OCI-LY3 (cell line): ENCODE measurements around the gene NUCKS1.

Experiments used
- H2AFZ ChIP-seq: fragments of 200-600, 300-600 bp; shearing (Covaris generic); 2 replicates; pipeline ENCODE4 v1.6.0; 2014; ENCODE audit warnings: antibody characterized with exemption, low read depth, low read length
- H3K27ac ChIP-seq: fragments of 200-600, 300-600 bp; sonication (generic); 2 replicates; pipeline ENCODE4 v1.5.1; 2014; ENCODE audit warnings: mild to moderate bottlenecking, low read length, moderate library complexity, mixed read lengths
- H3K27me3 ChIP-seq: fragments of 200-600, 300-600 bp; sonication (generic); 2 replicates; pipeline ENCODE4 v1.6.1; 2014; ENCODE audit warnings: low read depth, low read length, mixed read lengths
- H3K36me3 ChIP-seq: fragments of 200-600, 300-600 bp; sonication (generic); replicated peaks from 2 replicates; pipeline ENCODE3; 2014; ENCODE audit warnings: low read depth, low read length, mixed read lengths
- H3K4me1 ChIP-seq: fragments of 300-600, 200-600 bp; sonication (generic); 2 replicates; pipeline ENCODE4 v1.6.1; 2014; ENCODE audit warnings: low read length, mixed read lengths
- H3K4me2 ChIP-seq: fragments of 200-600, 300-600 bp; sonication (generic); 2 replicates; pipeline ENCODE4 v1.6.1; 2014; ENCODE audit warnings: low read length, mixed read lengths
- H3K4me3 ChIP-seq: fragments of 300-600, 200-600 bp; sonication (generic); 2 replicates; pipeline ENCODE4 v1.5.1; 2014; ENCODE audit warnings: antibody characterized with exemption, mild to moderate bottlenecking, low read length, moderate library complexity
- H3K79me2 ChIP-seq: fragments of 300-600, 200-600 bp; shearing (Covaris generic); 2 replicates; pipeline ENCODE4 v1.6.1; 2014; ENCODE audit warnings: mild to moderate bottlenecking, low read length, mixed read lengths
- H3K9ac ChIP-seq: fragments of 300-600, 200-600 bp; shearing (Covaris generic); 2 replicates; pipeline ENCODE4 v1.6.0; 2014; ENCODE audit warnings: mild to moderate bottlenecking, low read length, moderate library complexity
- H3K9me3 ChIP-seq: fragments of 200-600, 300-600 bp; shearing (Covaris generic); 2 replicates; pipeline ENCODE4 v1.6.1; 2014; ENCODE audit warnings: low read length, mixed read lengths; ENCODE audit not compliant: insufficient read depth
- H4K20me1 ChIP-seq: fragments of 200-600, 300-600 bp; sonication (generic); 2 replicates; pipeline ENCODE4 v1.6.1; 2016; ENCODE audit warnings: low read length, mixed read lengths; ENCODE audit not compliant: insufficient read depth
- EZH2phosphoT487 ChIP-seq: fragments of 200-600 bp; shearing (Covaris generic); IDR thresholded peaks from 2 replicates; pipeline ENCODE4 v1.6.1; 2018; ENCODE audit warnings: antibody characterized with exemption, mixed run types, low read depth
- TF ChIP-seq, protein P1 (sequence below): fragments of 200-600, 300-600 bp; sonication (generic); IDR thresholded peaks from 2 replicates; pipeline ENCODE4 v1.5.1; 2014; ENCODE audit warnings: antibody characterized with exemption, low read length, low read depth

The NUCKS1 gene, protein sequence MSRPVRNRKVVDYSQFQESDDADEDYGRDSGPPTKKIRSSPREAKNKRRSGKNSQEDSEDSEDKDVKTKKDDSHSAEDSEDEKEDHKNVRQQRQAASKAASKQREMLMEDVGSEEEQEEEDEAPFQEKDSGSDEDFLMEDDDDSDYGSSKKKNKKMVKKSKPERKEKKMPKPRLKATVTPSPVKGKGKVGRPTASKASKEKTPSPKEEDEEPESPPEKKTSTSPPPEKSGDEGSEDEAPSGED

DNA sequence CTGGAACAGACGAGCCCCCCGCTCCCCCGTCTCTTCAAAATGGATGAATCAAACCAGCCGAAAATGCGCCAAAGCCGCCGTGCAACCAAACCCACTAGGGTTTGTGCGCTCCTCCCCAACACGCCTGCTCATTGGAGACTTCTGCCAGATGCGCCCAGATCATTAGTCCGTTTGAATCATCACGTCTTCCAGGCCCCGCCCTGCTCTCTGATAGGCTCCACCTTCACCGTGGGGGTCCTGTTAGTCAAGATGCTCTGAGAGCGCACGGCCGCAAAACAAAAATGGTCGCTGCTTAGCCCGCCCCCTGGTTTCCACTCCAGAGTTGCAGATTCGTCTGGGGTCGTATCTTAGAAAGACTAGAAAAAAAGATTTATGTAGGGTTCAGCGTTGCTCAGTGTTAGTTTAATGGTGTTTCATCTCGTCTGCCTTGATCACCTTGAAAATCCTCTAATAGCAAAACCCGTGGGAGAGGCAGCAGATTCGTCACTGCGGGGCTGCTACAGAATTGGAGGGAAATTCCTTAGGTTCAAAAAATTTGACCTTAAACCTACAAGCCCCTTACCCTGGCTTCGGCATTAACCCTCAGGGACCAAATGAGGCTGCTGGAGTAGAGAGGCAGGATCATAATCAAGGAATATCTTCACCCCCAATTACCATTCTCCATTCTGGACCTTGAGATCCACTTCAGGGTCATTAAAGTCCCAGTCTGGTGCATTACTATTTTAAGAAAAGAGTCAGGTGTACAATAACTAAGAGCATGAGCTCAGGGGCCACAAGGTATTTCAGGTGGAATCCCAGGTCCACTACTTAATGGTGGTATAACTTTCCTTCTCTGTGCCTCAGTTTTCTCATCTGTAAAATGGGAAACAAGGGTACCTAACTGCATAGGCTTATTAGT, at the start of gene NUCKS1:
Gene NUCKS1 (minus strand): TSS at position 45 of the 898 bp plus-strand sequence. CDS start 209 bp downstream, outside the sequence.
- Histone ChIP-seq H3K27ac (peak within 1 kb of the TSS; percentile 81), H3K4me3 (peak within 1 kb of the TSS; percentile 88), H3K36me3 (peaks cover 29% of the 10 kb centered on the region), H2AFZ (peak within 1 kb of the TSS; percentile 97), H3K9ac (peak within 1 kb of the TSS; percentile 86), H3K27me3 (no peaks in the 10 kb centered on the region), H3K4me1 (peaks cover 34% of the 10 kb centered on the region), H3K9me3 (no peaks in the 10 kb centered on the region), H3K4me2 (peak within 1 kb of the TSS; percentile 90), H4K20me1 (peaks cover 38% of the 10 kb centered on the region), H3K79me2 (peaks cover 47% of the 10 kb centered on the region)
- no peak for TF ChIP-seq EZH2phosphoT487
- TF ChIP-seq, protein P1, sequence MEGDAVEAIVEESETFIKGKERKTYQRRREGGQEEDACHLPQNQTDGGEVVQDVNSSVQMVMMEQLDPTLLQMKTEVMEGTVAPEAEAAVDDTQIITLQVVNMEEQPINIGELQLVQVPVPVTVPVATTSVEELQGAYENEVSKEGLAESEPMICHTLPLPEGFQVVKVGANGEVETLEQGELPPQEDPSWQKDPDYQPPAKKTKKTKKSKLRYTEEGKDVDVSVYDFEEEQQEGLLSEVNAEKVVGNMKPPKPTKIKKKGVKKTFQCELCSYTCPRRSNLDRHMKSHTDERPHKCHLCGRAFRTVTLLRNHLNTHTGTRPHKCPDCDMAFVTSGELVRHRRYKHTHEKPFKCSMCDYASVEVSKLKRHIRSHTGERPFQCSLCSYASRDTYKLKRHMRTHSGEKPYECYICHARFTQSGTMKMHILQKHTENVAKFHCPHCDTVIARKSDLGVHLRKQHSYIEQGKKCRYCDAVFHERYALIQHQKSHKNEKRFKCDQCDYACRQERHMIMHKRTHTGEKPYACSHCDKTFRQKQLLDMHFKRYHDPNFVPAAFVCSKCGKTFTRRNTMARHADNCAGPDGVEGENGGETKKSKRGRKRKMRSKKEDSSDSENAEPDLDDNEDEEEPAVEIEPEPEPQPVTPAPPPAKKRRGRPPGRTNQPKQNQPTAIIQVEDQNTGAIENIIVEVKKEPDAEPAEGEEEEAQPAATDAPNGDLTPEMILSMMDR: no peak

DNA sequence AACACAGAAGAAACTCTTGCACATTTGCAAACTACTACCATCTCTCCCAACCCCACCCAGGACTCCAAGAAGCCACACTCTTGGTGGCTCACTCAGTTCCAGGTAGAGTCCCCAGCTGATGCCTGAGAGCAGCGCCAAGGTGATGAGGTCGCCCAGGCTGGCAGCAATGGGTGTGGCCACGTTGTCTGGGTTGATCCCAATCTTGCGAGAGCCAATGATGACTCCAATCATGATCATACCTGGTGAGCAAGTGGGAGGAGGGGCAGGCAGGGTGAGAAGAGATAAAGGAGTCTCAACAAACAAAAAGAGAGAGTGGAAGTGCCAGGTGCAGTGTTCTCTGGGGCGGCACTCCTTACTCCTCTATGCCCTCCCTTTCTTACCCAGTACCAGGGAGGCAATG, 48.6 kb upstream of the NUCKS1 start:
- TF ChIP-seq, protein P1: no peak
- TF ChIP-seq EZH2phosphoT487: no peak
- Histone ChIP-seq H3K36me3 (peaks cover 66% of the 10 kb centered on the region), H3K9ac (no peak overlapping the region)

DNA sequence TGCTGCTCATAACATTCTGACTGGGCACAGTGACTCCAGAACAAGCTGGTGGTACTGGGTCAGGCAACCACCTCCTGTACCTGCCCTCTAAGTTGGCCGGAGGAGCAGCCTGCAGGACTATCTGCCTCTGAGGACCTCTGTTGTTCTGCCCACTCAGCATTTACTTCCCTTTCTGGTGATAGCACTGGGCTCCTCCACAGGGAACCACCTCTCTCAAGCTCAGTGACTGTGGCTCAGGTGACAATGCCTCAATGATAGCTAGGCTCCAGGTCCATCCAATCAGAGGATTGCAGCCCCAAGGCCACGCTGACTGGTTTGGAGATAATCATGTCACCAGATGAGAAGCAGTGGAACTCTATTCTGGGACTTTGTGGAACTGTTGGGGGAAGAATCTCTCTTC, 47.2 kb upstream of the NUCKS1 start:
- H3K27ac ChIP-seq: no peak overlapping the region
- H3K4me2 ChIP-seq: no peak overlapping the region
- H3K27me3 ChIP-seq: no peaks in the 10 kb centered on the region
- peaks cover 74% of the 10 kb centered on the region for H3K36me3 ChIP-seq
- no peak overlapping the region for H3K9ac ChIP-seq
- TF ChIP-seq, protein P1: no peak
- no peak for TF ChIP-seq EZH2phosphoT487
- peaks cover 54% of the 10 kb centered on the region for H4K20me1 ChIP-seq
- no peak overlapping the region for H3K4me3 ChIP-seq
- H3K79me2 ChIP-seq: peaks cover 13% of the 10 kb centered on the region
- H3K4me1 ChIP-seq: peaks cover 29% of the 10 kb centered on the region
- no peak overlapping the region for H2AFZ ChIP-seq
- H3K9me3 ChIP-seq: no peaks in the 10 kb centered on the region

More for the DNA sequence above, 48.6 kb upstream of the NUCKS1 start:
- no peaks in the 10 kb centered on the region for H3K27me3 ChIP-seq
- no peak overlapping the region for H3K4me2 ChIP-seq
- H3K4me3 ChIP-seq: no peak overlapping the region
- no peak overlapping the region for H2AFZ ChIP-seq
- H4K20me1 ChIP-seq: peaks cover 42% of the 10 kb centered on the region
- H3K27ac ChIP-seq: no peak overlapping the region
- H3K9me3 ChIP-seq: no peaks in the 10 kb centered on the region
- H3K79me2 ChIP-seq: peaks cover 15% of the 10 kb centered on the region
- H3K4me1 ChIP-seq: peaks cover 15% of the 10 kb centered on the region
